Smooth muscle cell of the pulmonary artery (primary cell): ENCODE measurements around the gene HACD4. TPM values are rescaled to one million over a fixed set of nuclear protein-coding genes. Genes with fewer than 3 reads are reported as not detected.

Source experiments
- total RNA-seq: library from RNA; depleted of rRNA; stranded (reverse); fragments of >200 nt; gene quantifications from 2 replicates; pipeline ENCODE4 v1.2.3, GENCODE V29; 2014

The HACD4 gene
- total RNA-seq = 2.0 and 5.0 TPM in 2 replicates

GRCh38 chr9:21031091-21031807 is at the start of gene HACD4:
HACD4 (minus strand) TSS chr9:21031640; CDS start chr9:21031590, 50 bp downstream.

GRCh38 chr9:21077781-21078180 is 46.3 kb upstream of the HACD4 start, which contains the start of gene IFNB1:
IFNB1 (minus strand) TSS chr9:21077942; CDS start chr9:21077869, 73 bp downstream.

Other genes with a start within 250 kb of the HACD4 start
- gene IFNB1, start 46.3 kb upstream of the HACD4 start, total RNA-seq = not detected in 2 replicates
- gene IFNW1, start 110.2 kb upstream of the HACD4 start, total RNA-seq = not detected in 2 replicates
- not detected in 2 replicates for gene IFNA21, start 135.0 kb upstream of the HACD4 start, total RNA-seq
- gene IFNA4, start 155.9 kb upstream of the HACD4 start, total RNA-seq = not detected in 2 replicates
- gene IFNA7, start 170.6 kb upstream of the HACD4 start, total RNA-seq = not detected in 2 replicates
- not detected in 2 replicates for gene IFNA10, start 175.5 kb upstream of the HACD4 start, total RNA-seq
- gene IFNA16, start 185.7 kb upstream of the HACD4 start, total RNA-seq = not detected in 2 replicates
- not detected in 2 replicates for gene IFNA17, start 196.6 kb upstream of the HACD4 start, total RNA-seq
- not detected in 2 replicates for gene IFNA14, start 208.4 kb upstream of the HACD4 start, total RNA-seq